Astrocyte of the cerebellum (primary cell): ENCODE measurements around the gene MORF4L2.

Source experiments
- DNase-seq: peaks from one replicate; pipeline ENCODE4 v3.0.0-alpha.2; 2011; ENCODE audit warnings: low read depth
- H3K4me3 ChIP-seq: 2 replicates; pipeline ENCODE4 v1.5.1; 2011; ENCODE audit warnings: mild to moderate bottlenecking, low read depth, low read length, moderate library complexity
- in situ Hi-C: cut with HindIII; loops from 2 replicates; pipeline ENCODE4 v1.10.0; 2017; ENCODE audit warnings: low sequenced_read_pairs
- TF ChIP-seq, protein P1 (sequence below): IDR thresholded peaks from 2 replicates; pipeline ENCODE4 v1.5.1; 2012; ENCODE audit warnings: low read length, low read depth, moderate library complexity, mild to moderate bottlenecking; ENCODE audit errors: missing control alignments

MORF4L2 gene

DNA sequence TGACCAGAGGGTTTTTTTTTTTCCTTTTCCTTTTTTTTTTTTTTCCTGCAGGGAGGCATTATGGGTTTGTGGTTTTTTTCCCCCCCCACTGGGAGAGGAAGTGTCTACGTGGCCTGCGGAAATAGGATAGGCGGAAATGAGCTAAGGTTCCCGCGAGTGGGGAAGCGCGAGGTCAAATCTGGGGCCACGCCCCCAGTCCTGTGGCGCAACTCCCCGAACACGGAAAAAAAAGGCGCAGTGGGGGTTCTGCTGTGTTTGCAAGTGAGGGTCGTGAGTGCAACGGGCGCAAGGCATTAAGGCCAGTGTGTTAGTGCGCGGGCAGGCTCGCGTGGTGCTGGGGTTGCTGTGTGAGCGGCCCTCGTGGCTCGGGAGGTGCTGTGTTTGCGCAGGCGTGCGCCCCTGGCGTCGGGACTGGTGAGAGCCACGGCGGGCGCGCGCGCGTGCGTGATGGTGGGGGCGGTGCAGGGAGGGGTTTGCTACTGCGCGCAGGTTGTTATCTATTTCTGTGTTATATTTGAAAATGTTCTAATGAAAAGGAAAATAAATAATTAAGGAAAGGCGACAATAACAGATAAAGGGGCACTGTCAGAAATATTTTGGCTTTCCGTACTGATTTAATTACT lies 685 bp upstream of the MORF4L2 start:
- peak overlapping the region; percentile 71 for H3K4me3 ChIP-seq
- no peak for DNase-seq
- TF ChIP-seq, protein P1, sequence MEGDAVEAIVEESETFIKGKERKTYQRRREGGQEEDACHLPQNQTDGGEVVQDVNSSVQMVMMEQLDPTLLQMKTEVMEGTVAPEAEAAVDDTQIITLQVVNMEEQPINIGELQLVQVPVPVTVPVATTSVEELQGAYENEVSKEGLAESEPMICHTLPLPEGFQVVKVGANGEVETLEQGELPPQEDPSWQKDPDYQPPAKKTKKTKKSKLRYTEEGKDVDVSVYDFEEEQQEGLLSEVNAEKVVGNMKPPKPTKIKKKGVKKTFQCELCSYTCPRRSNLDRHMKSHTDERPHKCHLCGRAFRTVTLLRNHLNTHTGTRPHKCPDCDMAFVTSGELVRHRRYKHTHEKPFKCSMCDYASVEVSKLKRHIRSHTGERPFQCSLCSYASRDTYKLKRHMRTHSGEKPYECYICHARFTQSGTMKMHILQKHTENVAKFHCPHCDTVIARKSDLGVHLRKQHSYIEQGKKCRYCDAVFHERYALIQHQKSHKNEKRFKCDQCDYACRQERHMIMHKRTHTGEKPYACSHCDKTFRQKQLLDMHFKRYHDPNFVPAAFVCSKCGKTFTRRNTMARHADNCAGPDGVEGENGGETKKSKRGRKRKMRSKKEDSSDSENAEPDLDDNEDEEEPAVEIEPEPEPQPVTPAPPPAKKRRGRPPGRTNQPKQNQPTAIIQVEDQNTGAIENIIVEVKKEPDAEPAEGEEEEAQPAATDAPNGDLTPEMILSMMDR, result peak; percentile 52
- in situ Hi-C loops, result no loop called here

DNA sequence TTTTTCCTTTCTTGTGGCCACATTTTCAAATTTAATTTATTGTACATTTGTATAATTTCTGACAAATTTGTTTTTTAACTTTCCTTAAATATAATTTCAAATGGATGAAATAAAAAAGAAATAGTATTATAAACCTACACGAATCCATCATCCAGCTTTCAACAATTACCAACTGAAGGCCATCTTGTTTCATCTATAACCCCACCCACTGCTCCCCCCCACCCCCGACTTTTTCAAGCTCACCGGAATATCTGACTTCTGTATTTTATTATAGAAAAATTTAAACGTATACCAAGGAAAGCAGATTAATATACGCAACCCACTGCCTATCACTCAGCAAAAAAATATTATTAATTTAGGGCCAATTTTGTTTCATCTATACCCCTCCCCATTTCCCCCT lies 1.1 kb downstream of the MORF4L2 start:
- TF ChIP-seq, protein P1, result no peak
- DNase-seq, result no peak
- in situ Hi-C loops, result no loop called here
- H3K4me3 ChIP-seq, result peak overlapping the region; percentile 71

DNA sequence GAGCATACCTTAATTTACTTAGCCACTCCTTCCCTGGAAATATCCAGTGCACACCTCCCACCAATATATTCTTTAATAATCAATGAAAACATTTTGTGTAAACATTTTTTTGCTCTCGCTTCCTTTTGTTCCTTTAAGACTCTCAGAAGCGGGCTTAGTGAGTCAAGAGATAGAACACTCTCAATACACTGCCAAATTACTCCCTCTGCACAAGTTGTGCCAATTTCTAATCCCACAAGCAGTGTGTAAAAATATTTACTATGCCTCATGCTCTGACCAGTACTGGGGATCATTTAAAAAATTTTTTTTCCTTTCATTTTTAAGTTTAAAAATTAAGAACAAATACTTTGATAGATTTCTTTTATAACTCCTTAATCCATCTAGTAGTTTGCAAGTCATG lies 5.1 kb downstream of the MORF4L2 start:
- TF ChIP-seq, protein P1, result no peak
- in situ Hi-C loops, result no loop called here
- no peak overlapping the region for H3K4me3 ChIP-seq
- no peak for DNase-seq

DNA sequence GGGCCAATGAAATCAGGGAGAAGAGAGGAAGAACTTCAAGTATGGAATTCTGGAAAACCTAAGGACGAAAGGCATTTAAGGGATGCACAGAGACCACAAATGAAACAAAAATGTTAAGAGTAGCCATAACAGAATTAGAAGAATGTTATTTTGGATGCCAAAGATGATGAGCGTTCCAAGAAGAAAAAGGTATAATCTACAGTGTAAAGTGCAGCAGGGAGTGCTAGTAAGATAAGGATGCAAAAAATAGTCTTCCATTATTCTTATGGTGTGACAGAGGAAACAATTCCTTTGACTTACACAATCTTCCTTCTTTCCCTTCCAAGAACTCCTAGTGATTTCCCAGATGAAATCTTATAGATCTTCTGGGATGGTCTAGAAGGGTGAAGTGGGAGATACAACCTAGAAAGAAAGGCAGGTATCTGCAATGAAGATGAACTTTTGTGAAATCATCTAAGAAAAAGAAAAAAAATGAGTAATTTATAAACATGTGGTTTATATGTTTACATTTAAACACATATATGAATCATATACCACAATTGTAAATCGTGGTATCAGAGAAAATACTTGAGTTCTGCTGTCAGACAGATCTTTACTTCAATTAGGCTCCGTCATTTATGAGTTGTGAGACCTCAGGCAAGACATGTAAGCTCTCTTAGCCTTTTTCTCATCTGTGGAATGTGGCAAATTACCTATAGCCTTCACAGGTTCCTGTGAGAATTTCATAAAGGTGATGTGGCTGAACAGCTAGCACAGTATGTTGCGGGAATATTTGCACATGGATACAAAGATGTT lies 8.1 kb downstream of the MORF4L2 start:
- TF ChIP-seq, protein P1, result no peak
- H3K4me3 ChIP-seq, result no peak overlapping the region
- in situ Hi-C loops, result no loop called here
- no peak for DNase-seq

DNA sequence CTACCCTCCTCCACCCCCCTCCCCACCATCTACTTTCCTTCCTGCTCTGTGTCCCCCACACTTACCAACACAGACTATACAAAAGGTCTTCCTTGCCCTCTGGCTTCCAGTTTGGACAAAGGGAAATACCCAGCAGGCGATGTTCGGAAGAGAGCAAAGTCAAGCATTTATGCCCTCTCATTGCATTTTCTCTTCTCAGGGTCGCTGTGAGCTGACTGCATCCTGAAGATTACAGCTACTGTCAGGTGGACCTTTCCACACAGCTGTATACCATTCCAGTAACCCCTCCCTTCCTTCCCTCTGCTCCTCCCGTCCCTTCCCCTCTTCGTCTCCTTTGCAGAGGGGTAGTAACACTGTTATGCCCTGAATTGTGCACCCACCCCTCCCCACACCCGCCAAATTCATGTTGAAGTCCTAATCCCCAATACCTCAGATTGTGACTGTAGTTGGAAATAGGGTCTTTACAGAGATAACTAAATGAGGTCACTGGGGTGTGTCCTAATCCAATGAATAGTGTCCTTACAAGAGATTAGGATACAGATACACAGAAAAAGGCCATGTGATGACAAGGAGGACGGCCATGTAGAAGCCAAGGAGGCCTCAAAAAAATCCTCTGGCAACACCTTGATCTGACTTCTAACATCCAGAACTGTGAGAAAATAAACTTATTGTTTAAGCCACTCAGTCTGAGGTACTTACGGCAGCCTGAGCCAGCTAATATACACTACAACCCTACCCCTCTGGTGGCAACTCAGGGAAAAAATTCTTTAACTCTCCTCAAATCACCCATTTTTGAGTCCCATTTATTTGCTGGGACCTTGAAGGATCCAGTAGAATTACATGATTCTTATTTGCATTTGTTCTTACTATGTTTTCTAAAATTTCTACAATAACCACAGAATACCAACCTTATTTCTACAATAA lies 11.7 kb downstream of the MORF4L2 start:
- DNase-seq, result no peak
- in situ Hi-C loops, result no loop called here
- TF ChIP-seq, protein P1, result peak; percentile 5
- no peak overlapping the region for H3K4me3 ChIP-seq

DNA sequence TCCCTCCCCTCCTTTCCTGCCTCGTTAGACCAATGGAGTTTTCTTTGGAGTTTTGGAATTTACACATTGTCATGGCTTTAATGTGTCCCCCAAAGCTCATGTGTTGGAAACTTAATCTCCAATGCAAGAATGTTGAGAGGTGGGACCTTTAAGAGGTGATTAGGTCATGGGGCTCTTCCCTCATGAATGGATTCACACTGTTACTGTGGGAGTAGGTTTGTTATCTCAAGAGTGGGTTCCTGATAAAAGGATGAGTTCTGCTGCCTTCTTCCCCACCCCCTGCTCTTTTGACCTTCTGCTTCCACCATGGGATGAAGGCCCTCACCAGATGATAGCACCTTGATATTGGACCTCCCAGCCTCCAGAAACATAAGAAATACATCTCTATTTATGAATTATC lies 16.8 kb downstream of the MORF4L2 start:
- TF ChIP-seq, protein P1, result no peak

More for the DNA sequence above, 16.8 kb downstream of the MORF4L2 start:
- no peak overlapping the region for H3K4me3 ChIP-seq
- no peak for DNase-seq
- in situ Hi-C loops, result no loop called here
